ENCODE results near the gene PWWP2B. TPM values are rescaled to one million over a fixed set of nuclear protein-coding genes. Genes with fewer than 3 reads are reported as not detected.

Gene PWWP2B
- total RNA-seq, 1 experiment from 2014 or later = 19.3 TPM

- H3K4me1 ChIP-seq = no peaks in the 10 kb centered on the region
- no peak for DNase-seq
- H3K9me3 ChIP-seq = no peaks in the 10 kb centered on the region; the same call in 1 of the 2 replicates
- Mint-ChIP-seq H3K4me1 (ENCODE audit: low read depth, unreplicated experiment) (no peaks in the 10 kb centered on the region), H3K9me3 (ENCODE audit: unreplicated experiment) (peaks cover 18% of the 10 kb centered on the region), H3K27ac (ENCODE audit: unreplicated experiment) (no peak overlapping the region), H3K4me3 (ENCODE audit: unreplicated experiment) (no peak overlapping the region), H3K36me3 (ENCODE audit: insufficient read depth, unreplicated experiment) (no peaks in the 10 kb centered on the region), H3K27me3 (ENCODE audit: insufficient read depth, unreplicated experiment) (no peaks in the 10 kb centered on the region)
- H3K4me3 ChIP-seq (ENCODE audit: low read depth, low read length) = no peak overlapping the region
- intact Hi-C loops (cut with micrococcal nuclease; ENCODE audit: unreplicated experiment) = no loop called here
- POLR2A ChIA-PET = no interaction called here
- no TSS peak for BruUV-seq (replicated peaks)
- no peaks in the 10 kb centered on the region for H3K27me3 ChIP-seq (replicated peaks; ENCODE audit: control insufficient read depth, insufficient read depth, low read length)
- CTCF ChIA-PET = no interaction called here
- no peak for TF ChIP-seq CTCF (IDR thresholded peaks at IDR 0.05; ENCODE audit: insufficient read depth in 1 of 2, low read depth in 1 of 2, low read length in 1 of 2, severe bottlenecking in 1 of 2, unreplicated experiment in 1 of 2)
- H3K36me3 ChIP-seq (ENCODE audit: control insufficient read depth, insufficient read depth, low read length) = no peaks in the 10 kb centered on the region
Measured at GRCh38 chr10:132370426-132371340, 26.3 kb upstream of the PWWP2B start.

GRCh38 chr10:132371641-132372081 is 25.3 kb upstream of the PWWP2B start:
- CTCF ChIA-PET = no interaction called here
- no peaks in the 10 kb centered on the region for H3K4me1 ChIP-seq
- Mint-ChIP-seq H3K4me1 (ENCODE audit: low read depth, unreplicated experiment) (no peaks in the 10 kb centered on the region), H3K4me3 (ENCODE audit: unreplicated experiment) (no peak overlapping the region), H3K36me3 (ENCODE audit: insufficient read depth, unreplicated experiment) (no peaks in the 10 kb centered on the region), H3K9me3 (ENCODE audit: unreplicated experiment) (peaks cover 18% of the 10 kb centered on the region), H3K27me3 (ENCODE audit: insufficient read depth, unreplicated experiment) (no peaks in the 10 kb centered on the region), H3K27ac (ENCODE audit: unreplicated experiment) (no peak overlapping the region)
- peak; percentile 41 to 48 for TF ChIP-seq CTCF (IDR thresholded peaks at IDR 0.05; ENCODE audit: insufficient read depth in 1 of 2, low read depth in 1 of 2, low read length in 1 of 2, severe bottlenecking in 1 of 2, unreplicated experiment in 1 of 2)
- H3K4me3 ChIP-seq (ENCODE audit: low read depth, low read length) = no peak overlapping the region
- no peaks in the 10 kb centered on the region; the same call in 1 of the 2 replicates for H3K9me3 ChIP-seq
- DNase-seq = peak; percentile 40 to 48
- intact Hi-C loops (cut with micrococcal nuclease; ENCODE audit: unreplicated experiment) = no loop called here
- POLR2A ChIA-PET = no interaction called here
- no peaks in the 10 kb centered on the region for H3K27me3 ChIP-seq (replicated peaks; ENCODE audit: control insufficient read depth, insufficient read depth, low read length)
- no peaks in the 10 kb centered on the region for H3K36me3 ChIP-seq (ENCODE audit: control insufficient read depth, insufficient read depth, low read length)
- no TSS peak for BruUV-seq (replicated peaks)

- Histone ChIP-seq H3K27me3 (replicated peaks; ENCODE audit: control insufficient read depth, insufficient read depth, low read length) (no peaks in the 10 kb centered on the region), H3K9me3 (no peaks in the 10 kb centered on the region; the same call in 1 of the 2 replicates), H3K36me3 (ENCODE audit: control insufficient read depth, insufficient read depth, low read length) (no peaks in the 10 kb centered on the region), H3K4me1 (no peaks in the 10 kb centered on the region), H3K4me3 (ENCODE audit: low read depth, low read length) (no peak overlapping the region)
- no peak overlapping the region for H3K27ac Mint-ChIP-seq (ENCODE audit: unreplicated experiment)
- CTCF ChIA-PET = no interaction called here
- no peaks in the 10 kb centered on the region for H3K27me3 Mint-ChIP-seq (ENCODE audit: insufficient read depth, unreplicated experiment)
- no peaks in the 10 kb centered on the region for H3K4me1 Mint-ChIP-seq (ENCODE audit: low read depth, unreplicated experiment)
- no peak overlapping the region for H3K4me3 Mint-ChIP-seq (ENCODE audit: unreplicated experiment)
- POLR2A ChIA-PET = no interaction called here
- intact Hi-C loops (cut with micrococcal nuclease; ENCODE audit: unreplicated experiment) = no loop called here
- no peaks in the 10 kb centered on the region for H3K36me3 Mint-ChIP-seq (ENCODE audit: insufficient read depth, unreplicated experiment)
- BruUV-seq (replicated peaks) = no TSS peak
- H3K9me3 Mint-ChIP-seq (ENCODE audit: unreplicated experiment) = peaks cover 14% of the 10 kb centered on the region
- no peak for TF ChIP-seq CTCF (IDR thresholded peaks at IDR 0.05; ENCODE audit: insufficient read depth in 1 of 2, low read depth in 1 of 2, low read length in 1 of 2, severe bottlenecking in 1 of 2, unreplicated experiment in 1 of 2)
- DNase-seq = no peak
Measured at GRCh38 chr10:132372516-132373095, 24.4 kb upstream of the PWWP2B start.
